ENCODE measurements around the gene NR6A1. TPM values are rescaled to one million over a fixed set of nuclear protein-coding genes. Genes with fewer than 3 reads are reported as not detected.
"Not testable (repeated sequence)": the region's sequence is repeated elsewhere in the genome, so short reads cannot be mapped to it uniquely, and the experiment has no call there.

The NR6A1 gene
- total and polyA plus RNA-seq, 5 donors from 2014 or later, result 0.05 TPM; not detected in 4

GRCh38 chr9:124747065-124747464 is 24.0 kb downstream of the NR6A1 start:
- H3K36me3 ChIP-seq (ENCODE audit: control insufficient read depth, insufficient read depth, low read length), result no peaks in the 10 kb centered on the region
- no peaks in the 10 kb centered on the region for H3K9me3 ChIP-seq (ENCODE audit: control insufficient read depth in 2 of 2, low read length in 2 of 2)
- H3K4me3 ChIP-seq (ENCODE audit: low read depth, low read length), result no peak overlapping the region
- Mint-ChIP-seq H3K9me3 (peaks cover 0 to 3% (median 0%) of the 10 kb centered on the region in 7 donors), H3K27me3 (peaks cover 19% of the 10 kb centered on the region), H3K36me3 (no peaks in the 10 kb centered on the region), H3K4me3 (no peak overlapping the region), H3K4me1 (no peaks in the 10 kb centered on the region), H3K27ac (no peak overlapping the region)
- H3K27me3 ChIP-seq (ENCODE audit: control insufficient read depth, insufficient read depth, low read length), result peaks cover 6% of the 10 kb centered on the region
- H3K27ac ChIP-seq (ENCODE audit: insufficient read depth, low read length, poor library complexity, severe bottlenecking), result no peak overlapping the region
- no peaks in the 10 kb centered on the region for H3K4me1 ChIP-seq (ENCODE audit: control insufficient read depth, insufficient read depth, low read length, poor library complexity, severe bottlenecking)
- ATAC-seq (ENCODE audit: low read depth in 2 of 2) (no peak), DNase-seq (no peak)

- Mint-ChIP-seq H3K4me3 (no peak overlapping the region), H3K4me1 (no peaks in the 10 kb centered on the region)
- no peak overlapping the region for H3K27ac ChIP-seq (ENCODE audit: insufficient read depth, low read length, poor library complexity, severe bottlenecking)
Observed at GRCh38 chr9:124743686-124744348, 27.3 kb downstream of the NR6A1 start.

GRCh38 chr9:124742940-124743339 is 28.2 kb downstream of the NR6A1 start:
- H3K9me3 Mint-ChIP-seq, result no peaks in the 10 kb centered on the region
- H3K27ac Mint-ChIP-seq, result no peak overlapping the region
- Histone ChIP-seq H3K27ac (ENCODE audit: insufficient read depth, low read length, poor library complexity, severe bottlenecking) (no peak overlapping the region), H3K4me3 (ENCODE audit: low read depth, low read length) (no peak overlapping the region), H3K4me1 (ENCODE audit: control insufficient read depth, insufficient read depth, low read length, poor library complexity, severe bottlenecking) (no peaks in the 10 kb centered on the region), H3K27me3 (ENCODE audit: control insufficient read depth, insufficient read depth, low read length) (peaks cover 10% of the 10 kb centered on the region), H3K9me3 (ENCODE audit: control insufficient read depth in 2 of 2, low read length in 2 of 2) (no peaks in the 10 kb centered on the region), H3K36me3 (ENCODE audit: control insufficient read depth, insufficient read depth, low read length) (no peaks in the 10 kb centered on the region)
- H3K4me1 Mint-ChIP-seq, result no peaks in the 10 kb centered on the region
- H3K36me3 Mint-ChIP-seq, result no peaks in the 10 kb centered on the region
- ATAC-seq (ENCODE audit: low read depth in 2 of 2) (no peak), DNase-seq (no peak)
- peaks cover 12% of the 10 kb centered on the region for H3K27me3 Mint-ChIP-seq
- no peak overlapping the region for H3K4me3 Mint-ChIP-seq

More at GRCh38 chr9:124743686-124744348, 27.3 kb downstream of the NR6A1 start:
- no peaks in the 10 kb centered on the region for H3K4me1 ChIP-seq (ENCODE audit: control insufficient read depth, insufficient read depth, low read length, poor library complexity, severe bottlenecking)
- H3K27ac Mint-ChIP-seq, result no peak overlapping the region
- no peaks in the 10 kb centered on the region for H3K36me3 ChIP-seq (ENCODE audit: control insufficient read depth, insufficient read depth, low read length)
- H3K9me3 Mint-ChIP-seq, result no peaks in the 10 kb centered on the region
- ATAC-seq (ENCODE audit: low read depth in 2 of 2), result no peak
- peaks cover 14% of the 10 kb centered on the region for H3K27me3 Mint-ChIP-seq
- peaks cover 10% of the 10 kb centered on the region for H3K27me3 ChIP-seq (ENCODE audit: control insufficient read depth, insufficient read depth, low read length)
- H3K9me3 ChIP-seq (ENCODE audit: control insufficient read depth in 2 of 2, low read length in 2 of 2), result no peaks in the 10 kb centered on the region
- DNase-seq, result peak in 1 of 3 donors; percentile 10
- H3K36me3 Mint-ChIP-seq, result no peaks in the 10 kb centered on the region
- H3K4me3 ChIP-seq (ENCODE audit: low read depth, low read length), result no peak overlapping the region

- Histone ChIP-seq H3K27ac (ENCODE audit: insufficient read depth, low read length, poor library complexity, severe bottlenecking) (no peak overlapping the region), H3K36me3 (ENCODE audit: control insufficient read depth, insufficient read depth, low read length) (no peaks in the 10 kb centered on the region), H3K4me1 (ENCODE audit: control insufficient read depth, insufficient read depth, low read length, poor library complexity, severe bottlenecking) (no peaks in the 10 kb centered on the region), H3K4me3 (ENCODE audit: low read depth, low read length) (no peak overlapping the region), H3K27me3 (ENCODE audit: control insufficient read depth, insufficient read depth, low read length) (peaks cover 5% of the 10 kb centered on the region), H3K9me3 (ENCODE audit: control insufficient read depth in 2 of 2, low read length in 2 of 2) (no peaks in the 10 kb centered on the region)
- H3K27me3 Mint-ChIP-seq, result peaks cover 5% of the 10 kb centered on the region
- DNase-seq (no peak), ATAC-seq (ENCODE audit: low read depth in 2 of 2) (no peak)
- no peak overlapping the region for H3K4me3 Mint-ChIP-seq
- no peaks in the 10 kb centered on the region for H3K36me3 Mint-ChIP-seq
- H3K4me1 Mint-ChIP-seq, result no peaks in the 10 kb centered on the region
- H3K27ac Mint-ChIP-seq, result no peak overlapping the region
- H3K9me3 Mint-ChIP-seq, result no peaks in the 10 kb centered on the region
Observed at GRCh38 chr9:124741662-124742061, 29.4 kb downstream of the NR6A1 start.

- H3K27ac Mint-ChIP-seq, result no peak overlapping the region
Observed at GRCh38 chr9:124741149-124741548, 30.0 kb downstream of the NR6A1 start.

GRCh38 chr9:124739360-124739759 is 31.8 kb downstream of the NR6A1 start:
- H3K4me3 Mint-ChIP-seq, result no peak overlapping the region
- DNase-seq (no peak), ATAC-seq (ENCODE audit: low read depth in 2 of 2) (no peak)
- H3K36me3 Mint-ChIP-seq, result no peaks in the 10 kb centered on the region
- H3K27ac ChIP-seq (ENCODE audit: insufficient read depth, low read length, poor library complexity, severe bottlenecking), result no peak overlapping the region
- no peaks in the 10 kb centered on the region for H3K9me3 ChIP-seq (ENCODE audit: control insufficient read depth in 2 of 2, low read length in 2 of 2)
- H3K4me3 ChIP-seq (ENCODE audit: low read depth, low read length), result no peak overlapping the region
- H3K4me1 Mint-ChIP-seq, result no peaks in the 10 kb centered on the region
- H3K4me1 ChIP-seq (ENCODE audit: control insufficient read depth, insufficient read depth, low read length, poor library complexity, severe bottlenecking), result no peaks in the 10 kb centered on the region
- peaks cover 8% of the 10 kb centered on the region for H3K27me3 Mint-ChIP-seq
- no peak overlapping the region for H3K27ac Mint-ChIP-seq
- H3K9me3 Mint-ChIP-seq, result no peaks in the 10 kb centered on the region
- peaks cover 7% of the 10 kb centered on the region for H3K27me3 ChIP-seq (ENCODE audit: control insufficient read depth, insufficient read depth, low read length)
- no peaks in the 10 kb centered on the region for H3K36me3 ChIP-seq (ENCODE audit: control insufficient read depth, insufficient read depth, low read length)

More at GRCh38 chr9:124741149-124741548, 30.0 kb downstream of the NR6A1 start:
- peaks cover 4% of the 10 kb centered on the region for H3K27me3 Mint-ChIP-seq
- H3K4me3 Mint-ChIP-seq, result no peak overlapping the region
- Histone ChIP-seq H3K9me3 (ENCODE audit: control insufficient read depth in 2 of 2, low read length in 2 of 2) (no peaks in the 10 kb centered on the region), H3K4me3 (ENCODE audit: low read depth, low read length) (no peak overlapping the region), H3K27ac (ENCODE audit: insufficient read depth, low read length, poor library complexity, severe bottlenecking) (no peak overlapping the region), H3K27me3 (ENCODE audit: control insufficient read depth, insufficient read depth, low read length) (peaks cover 5% of the 10 kb centered on the region), H3K36me3 (ENCODE audit: control insufficient read depth, insufficient read depth, low read length) (no peaks in the 10 kb centered on the region), H3K4me1 (ENCODE audit: control insufficient read depth, insufficient read depth, low read length, poor library complexity, severe bottlenecking) (no peaks in the 10 kb centered on the region)
- no peaks in the 10 kb centered on the region for H3K36me3 Mint-ChIP-seq
- ATAC-seq (ENCODE audit: low read depth in 2 of 2) (no peak), DNase-seq (no peak)
- H3K9me3 Mint-ChIP-seq, result no peaks in the 10 kb centered on the region
- no peaks in the 10 kb centered on the region for H3K4me1 Mint-ChIP-seq

- H3K4me3 Mint-ChIP-seq; H3K36me3 ChIP-seq (ENCODE audit: control insufficient read depth, insufficient read depth, low read length); ATAC-seq (ENCODE audit: low read depth in 2 of 2); DNase-seq; H3K27ac ChIP-seq (ENCODE audit: insufficient read depth, low read length, poor library complexity, severe bottlenecking); H3K36me3 Mint-ChIP-seq; H3K4me3 ChIP-seq (ENCODE audit: low read depth, low read length); H3K4me1 Mint-ChIP-seq; H3K27ac Mint-ChIP-seq; H3K4me1 ChIP-seq (ENCODE audit: control insufficient read depth, insufficient read depth, low read length, poor library complexity, severe bottlenecking); H3K9me3 Mint-ChIP-seq; H3K9me3 ChIP-seq (ENCODE audit: control insufficient read depth in 2 of 2, low read length in 2 of 2); H3K27me3 ChIP-seq (ENCODE audit: control insufficient read depth, insufficient read depth, low read length): not testable (repeated sequence)
- peaks cover 13% of the 10 kb centered on the region for H3K27me3 Mint-ChIP-seq
Observed at GRCh38 chr9:124738075-124738474, 33.0 kb downstream of the NR6A1 start.

GRCh38 chr9:124735121-124735520 is 36.0 kb downstream of the NR6A1 start:
- peaks cover 9% of the 10 kb centered on the region for H3K27me3 Mint-ChIP-seq
- DNase-seq (no peak), ATAC-seq (ENCODE audit: low read depth in 2 of 2) (no peak)
- Histone ChIP-seq H3K27ac (ENCODE audit: insufficient read depth, low read length, poor library complexity, severe bottlenecking) (no peak overlapping the region), H3K4me1 (ENCODE audit: control insufficient read depth, insufficient read depth, low read length, poor library complexity, severe bottlenecking) (no peaks in the 10 kb centered on the region), H3K36me3 (ENCODE audit: control insufficient read depth, insufficient read depth, low read length) (no peaks in the 10 kb centered on the region), H3K9me3 (ENCODE audit: control insufficient read depth in 2 of 2, low read length in 2 of 2) (no peaks in the 10 kb centered on the region), H3K4me3 (ENCODE audit: low read depth, low read length) (no peak overlapping the region), H3K27me3 (ENCODE audit: control insufficient read depth, insufficient read depth, low read length) (peaks cover 4% of the 10 kb centered on the region)
- no peaks in the 10 kb centered on the region for H3K36me3 Mint-ChIP-seq
- no peaks in the 10 kb centered on the region for H3K4me1 Mint-ChIP-seq
- H3K9me3 Mint-ChIP-seq, result peaks cover 0 to 2% (median 0%) of the 10 kb centered on the region in 7 donors
- no peak overlapping the region for H3K27ac Mint-ChIP-seq
- H3K4me3 Mint-ChIP-seq, result no peak overlapping the region
